HepG2 (cell line): ENCODE measurements around the gene JADE2. TPM values are rescaled to one million over a fixed set of nuclear protein-coding genes. Genes with fewer than 3 reads are reported as not detected.

Experiments
- ATAC-seq: fragments of 200-7000 bp; cut with Tn5 transposase; 3 replicates; pipeline ENCODE4 v1.9.1; 2020; ENCODE audit warnings: mild to moderate bottlenecking, moderate library complexity
- BruUV-seq: library from RNA; stranded (reverse); fragments of 400-500 nt; replicated peaks from 2 replicates; lab custom pipeline; 2021; lab: Mats Ljungman, UMichigan
- CTCF ChIA-PET: fragments of 300-600 bp; formaldehyde crosslinking; extraction: SDS; loops from one replicate; lab custom pipeline; 2021; ENCODE audit warnings: low total read pairs, inconsistent platforms, low intra/inter-chr PET ratio; lab: Yijun Ruan, JAX
- POLR2A ChIA-PET: fragments of 350-600 bp; sonication (Branson Sonifier 250); formaldehyde crosslinking; loops from one replicate; lab custom pipeline; 2020; ENCODE audit warnings: antibody characterized with exemption, inconsistent platforms; lab: Yijun Ruan, JAX
- DNase-seq: peaks from one replicate; pipeline ENCODE4 v3.0.0-alpha.2; 2015; ENCODE audit warnings: low spot score
- FAIRE-seq: peaks from 3 replicates; lab custom pipeline; 2011; peaks lifted over from hg19 to GRCh38; lab: Jason Lieb, UNC
- H2AFZ ChIP-seq: one replicate; pipeline ENCODE4 v1.6.1; 2011; ENCODE audit warnings: low read length, inconsistent platforms
- H3K27ac ChIP-seq: fragments of 300-600 bp; 3 replicates; pipeline ENCODE4 v1.8.0; 2011; ENCODE audit warnings: mixed run types, mild to moderate bottlenecking, mixed read lengths, low read length, inconsistent platforms; ENCODE audit not compliant: insufficient read depth; ENCODE audit errors: extremely low read length
- H3K27me3 ChIP-seq, 2 experiments: fragments of 200-600 bp in 1 of 2; 2 replicates in 1 of 2; 3 replicates in 1 of 2; pipeline versions ENCODE4 v1.6.0 to v1.8.0; 2011; ENCODE audit warnings: low read length in 2 of 2, mild to moderate bottlenecking in 2 of 2, moderate library complexity in 2 of 2, inconsistent platforms in 1 of 2; ENCODE audit not compliant: insufficient read depth in 2 of 2, control insufficient read depth in 1 of 2
- H3K36me3 ChIP-seq, 2 experiments: fragments of 200-600 bp in 1 of 2; replicated peaks in 1 of 2; 2 replicates in 1 of 2; 3 replicates in 1 of 2; pipeline versions ENCODE4 v1.5.1 to v1.8.0; 2011; ENCODE audit warnings: low read length in 2 of 2, inconsistent platforms in 1 of 2; ENCODE audit not compliant: insufficient read depth in 2 of 2, control insufficient read depth in 1 of 2
- H3K4me1 ChIP-seq: 2 replicates; pipeline ENCODE4 v1.5.1; 2012; ENCODE audit warnings: low read length, inconsistent platforms; ENCODE audit not compliant: insufficient read depth
- H3K4me2 ChIP-seq: 2 replicates; pipeline ENCODE4 v1.6.0; 2011; ENCODE audit warnings: low read depth, low read length, inconsistent platforms
- H3K4me3 ChIP-seq, 3 experiments: fragments of 200-600 bp in 1 of 3; sonication (generic), shearing (Covaris generic) in 1 of 3; replicated peaks in 1 of 3; 2 replicates each; pipeline ENCODE4 v1.5.1; 2011 to 2016; ENCODE audit warnings: low read length in 3 of 3, inconsistent platforms in 2 of 3, low read depth in 2 of 3, mild to moderate bottlenecking in 2 of 3, control low read depth in 1 of 3, mixed read lengths in 1 of 3; ENCODE audit not compliant: insufficient read depth in 1 of 3
- H3K79me2 ChIP-seq: one replicate; pipeline ENCODE4 v1.6.1; 2011; ENCODE audit warnings: low read length, inconsistent platforms; ENCODE audit not compliant: insufficient read depth
- H3K9ac ChIP-seq: 2 replicates; pipeline ENCODE4 v1.6.0; 2011; ENCODE audit warnings: mild to moderate bottlenecking, low read depth, low read length, inconsistent platforms; ENCODE audit not compliant: insufficient read depth
- H3K9me3 ChIP-seq: 2 replicates; pipeline ENCODE4 v1.5.1; 2012; ENCODE audit warnings: mild to moderate bottlenecking, low read length
- H4K20me1 ChIP-seq: 2 replicates; pipeline ENCODE4 v1.6.0; 2011; ENCODE audit warnings: inconsistent platforms, mild to moderate bottlenecking, low read length, moderate library complexity; ENCODE audit not compliant: insufficient read depth
- CCAR2 ChIP-seq: fragments of 200-400 bp; formaldehyde crosslinking; optimal IDR thresholded peaks from 2 replicates; pipeline ENCODE3; 2018; ENCODE audit warnings: low read depth, mild to moderate bottlenecking, low read length, moderate library complexity
- FOSL1 ChIP-seq: sonication (generic); formaldehyde crosslinking; IDR thresholded peaks from 2 replicates; pipeline ENCODE4 v1.9.0; 2021; ENCODE audit warnings: missing genetic modification reagents, borderline replicate concordance
- GTF3A ChIP-seq: sonication (generic); formaldehyde crosslinking; conservative IDR thresholded peaks from 2 replicates; pipeline ENCODE4 v1.4.0; 2020; ENCODE audit warnings: mild to moderate bottlenecking, missing genetic modification reagents
- HMG20A ChIP-seq: IDR thresholded peaks from 2 replicates; pipeline ENCODE4 v1.6.1; 2016; ENCODE audit warnings: borderline replicate concordance
- KIAA2018 ChIP-seq: sonication (generic); formaldehyde crosslinking; IDR thresholded peaks from 2 replicates; pipeline ENCODE4 v1.5.0; 2020; ENCODE audit warnings: mild to moderate bottlenecking, missing genetic modification reagents, borderline replicate concordance
- RFXANK ChIP-seq: IDR thresholded peaks from 2 replicates; pipeline ENCODE4 v1.6.1; 2016
- WIZ ChIP-seq: sonication (generic); formaldehyde crosslinking; IDR thresholded peaks from 2 replicates; pipeline ENCODE4 v1.5.1; 2020; ENCODE audit warnings: mild to moderate bottlenecking, missing genetic modification reagents
- ZMYM4 ChIP-seq: sonication (generic); formaldehyde crosslinking; IDR thresholded peaks from 2 replicates; pipeline ENCODE4 v1.8.1; 2023; ENCODE audit warnings: mild to moderate bottlenecking, missing genetic modification reagents
- ZNF253 ChIP-seq: sonication (generic); formaldehyde crosslinking; IDR thresholded peaks from 2 replicates; pipeline ENCODE4 v1.8.0; 2022; ENCODE audit warnings: mild to moderate bottlenecking, missing genetic modification reagents, borderline replicate concordance
- ZNF281 ChIP-seq: sonication (generic); formaldehyde crosslinking; IDR thresholded peaks from 2 replicates; pipeline ENCODE4 v1.4.0; 2020; ENCODE audit warnings: missing genetic modification reagents, borderline replicate concordance
- ZNF496 ChIP-seq: sonication (generic); formaldehyde crosslinking; IDR thresholded peaks from 2 replicates; pipeline ENCODE4 v1.8.1; 2023; ENCODE audit warnings: mild to moderate bottlenecking, moderate library complexity, missing genetic modification reagents; ENCODE audit not compliant: insufficient replicate concordance
- ZNF75D ChIP-seq: sonication (generic); formaldehyde crosslinking; IDR thresholded peaks from 2 replicates; pipeline ENCODE4 v1.8.1; 2023; ENCODE audit warnings: missing genetic modification reagents, mild to moderate bottlenecking, borderline replicate concordance
- WGBS: methylation state at CpG from one replicate; pipeline ENCODE4 v1.1.6; 2017; ENCODE audit warnings: low lambda C conversion rate; 5-methylcytosine and 5-hydroxymethylcytosine counted together
- in situ Hi-C: cut with HindIII; loops from 2 replicates; pipeline ENCODE4 v1.10.0; 2017; ENCODE audit warnings: low pct_unique_long_range_greater_than_20kb; ENCODE audit not compliant: extremely low pct_ligation_motif_present
- intact Hi-C: fragments of 100-400 bp; cut with micrococcal nuclease; formaldehyde crosslinking; loops from one replicate; pipeline ENCODE4 v1.10.0; 2022; ENCODE audit not compliant: unreplicated experiment
- polyA plus RNA-seq, 8 experiments: library from polyadenylated mRNA; depleted of rRNA in 3 of 8; stranded (reverse) in 7 of 8; unstranded in 1 of 8; fragments of >200 nt; fragmentation: Illumina TruSeq in 4 of 8; extraction: Trizol in 4 of 8; gene quantifications; 2 replicates each; pipeline versions ENCODE4 v1.2.1 to v1.2.3, GENCODE V29; 2011 to 2016; ENCODE audit warnings: low read depth in 4 of 8, missing spikeins in 1 of 8, mixed read lengths in 1 of 8; ENCODE audit not compliant: insufficient read depth in 1 of 8
- total RNA-seq, 5 experiments: library from RNA; depleted of rRNA; stranded (reverse); fragments of >200 nt; fragmentation: Illumina TruSeq; extraction: Trizol; gene quantifications; 2 replicates each; pipeline ENCODE4 v1.2.3, GENCODE V29; 2016; ENCODE audit warnings: low read depth in 1 of 5

Gene JADE2
- total and polyA plus RNA-seq, 2 of the 13 experiments (the other 11 are each of a cell fraction or from before 2014, with no cell fraction given) = 7.5 to 15.1 TPM

GRCh38 chr5:134533115-134533815 lies 7.8 kb downstream of the JADE2 start:
- in situ Hi-C loops = no loop called here
- TF ChIP-seq WIZ (CRISPR knock-in tag) = no peak
- TF ChIP-seq CCAR2 = no peak
- no peak for TF ChIP-seq RFXANK
- no peak for TF ChIP-seq ZNF496 (CRISPR knock-in tag)
- no peak for TF ChIP-seq HMG20A
- TF ChIP-seq ZNF253 (CRISPR knock-in tag) = no peak
- no peak for TF ChIP-seq GTF3A
- TF ChIP-seq KIAA2018 (CRISPR knock-in tag) = no peak
- no peak for TF ChIP-seq ZMYM4 (CRISPR knock-in tag)
- TF ChIP-seq ZNF281 (CRISPR knock-in tag) = no peak
- no peak for TF ChIP-seq FOSL1 (CRISPR knock-in tag)
- no peak for TF ChIP-seq ZNF75D (CRISPR knock-in tag)

More at GRCh38 chr5:134533115-134533815, 7.8 kb downstream of the JADE2 start:
- Histone ChIP-seq H3K9me3 (no peaks in the 10 kb centered on the region), H3K4me1 (peaks cover 28% of the 10 kb centered on the region), H3K27ac (no peak overlapping the region), H2AFZ (no peak overlapping the region), H3K9ac (no peak overlapping the region), H3K4me3 (no peak overlapping the region), H4K20me1 (0 out of 2 replicates have a peak, but pooled peaks cover 3% of the 10 kb centered on the region), H3K4me2 (no peak overlapping the region), H3K27me3 (no peaks in the 10 kb centered on the region), H3K36me3 (peaks cover 6 to 18% of the 10 kb centered on the region in 2 experiments; a peak in 3 of 5 replicates), H3K79me2 (peaks cover 31% of the 10 kb centered on the region)
- FAIRE-seq (no peak), ATAC-seq (no peak), DNase-seq (no peak)
- 95% methylated on average over 10 of the region's 10 CpGs for WGBS
- ChIA-PET CTCF (no interaction called here), POLR2A (no interaction called here)
- BruUV-seq = no TSS peak
- intact Hi-C loops = no loop called here
